Tibial nerve (tissue), 4 donors: ENCODE results near the gene NUP155.

Experiments used
- EP300 ChIP-seq, 2 donors: sonication (generic); formaldehyde crosslinking; IDR thresholded peaks; one replicate each; pipeline ENCODE4 v1.6.1; 2017; ENCODE audit warnings: antibody characterized with exemption in 2 of 2, mild to moderate bottlenecking in 1 of 2
- POLR2A ChIP-seq, 2 donors: fragments of 450-650 bp; IDR thresholded peaks; one replicate each; pipeline ENCODE4 v1.6.1; 2017; ENCODE audit warnings: antibody characterized with exemption in 2 of 2, mild to moderate bottlenecking in 2 of 2, moderate library complexity in 2 of 2
- TF ChIP-seq, protein P1 (sequence below), 5 experiments: fragments of 200-600 bp in 3 of 5; fragments of 450-650 bp in 2 of 5; sonication (generic) in 3 of 5; IDR thresholded peaks; one replicate each; pipeline ENCODE4 v1.5.1; 2016 to 2019; ENCODE audit warnings: antibody characterized with exemption in 5 of 5, mild to moderate bottlenecking in 3 of 5, moderate library complexity in 2 of 5

GRCh38 chr5:37319037-37319782 is 51.7 kb downstream of the NUP155 start:
- TF ChIP-seq, protein P1, sequence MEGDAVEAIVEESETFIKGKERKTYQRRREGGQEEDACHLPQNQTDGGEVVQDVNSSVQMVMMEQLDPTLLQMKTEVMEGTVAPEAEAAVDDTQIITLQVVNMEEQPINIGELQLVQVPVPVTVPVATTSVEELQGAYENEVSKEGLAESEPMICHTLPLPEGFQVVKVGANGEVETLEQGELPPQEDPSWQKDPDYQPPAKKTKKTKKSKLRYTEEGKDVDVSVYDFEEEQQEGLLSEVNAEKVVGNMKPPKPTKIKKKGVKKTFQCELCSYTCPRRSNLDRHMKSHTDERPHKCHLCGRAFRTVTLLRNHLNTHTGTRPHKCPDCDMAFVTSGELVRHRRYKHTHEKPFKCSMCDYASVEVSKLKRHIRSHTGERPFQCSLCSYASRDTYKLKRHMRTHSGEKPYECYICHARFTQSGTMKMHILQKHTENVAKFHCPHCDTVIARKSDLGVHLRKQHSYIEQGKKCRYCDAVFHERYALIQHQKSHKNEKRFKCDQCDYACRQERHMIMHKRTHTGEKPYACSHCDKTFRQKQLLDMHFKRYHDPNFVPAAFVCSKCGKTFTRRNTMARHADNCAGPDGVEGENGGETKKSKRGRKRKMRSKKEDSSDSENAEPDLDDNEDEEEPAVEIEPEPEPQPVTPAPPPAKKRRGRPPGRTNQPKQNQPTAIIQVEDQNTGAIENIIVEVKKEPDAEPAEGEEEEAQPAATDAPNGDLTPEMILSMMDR (IDR thresholded peaks at IDR 0.05) = no peak
- TF ChIP-seq POLR2A (IDR thresholded peaks at IDR 0.05) = no peak
- TF ChIP-seq EP300 (IDR thresholded peaks at IDR 0.05) = no peak
